ENCODE measurements around the gene FBXW4. TPM values are rescaled to one million over a fixed set of nuclear protein-coding genes. Genes with fewer than 3 reads are reported as not detected.

Gene FBXW4
- total RNA-seq, 1 donor from 2014 or later: 70.7 TPM

GRCh38 chr10:101578803-101579515, 116.0 kb downstream of the FBXW4 start:
- Mint-ChIP-seq H3K27ac (no peak overlapping the region), H3K4me1 (ENCODE audit: low read depth) (no peaks in the 10 kb centered on the region), H3K9me3 (ENCODE audit: low read depth) (no peaks in the 10 kb centered on the region), H3K4me3 (ENCODE audit: low read depth) (no peak overlapping the region), H3K36me3 (ENCODE audit: insufficient read depth) (peaks cover 3% of the 10 kb centered on the region), H3K27me3 (no peaks in the 10 kb centered on the region)
- DNase-seq (ENCODE audit: low spot score, unreplicated experiment): no peak
- TF ChIP-seq CTCF (IDR thresholded peaks at IDR 0.05; ENCODE audit: unreplicated experiment): no peak

- Mint-ChIP-seq H3K27ac (peak overlapping the region; percentile 3), H3K27me3 (no peaks in the 10 kb centered on the region), H3K4me3 (ENCODE audit: low read depth) (no peak overlapping the region), H3K4me1 (ENCODE audit: low read depth) (no peaks in the 10 kb centered on the region), H3K36me3 (ENCODE audit: insufficient read depth) (peaks cover 3% of the 10 kb centered on the region), H3K9me3 (ENCODE audit: low read depth) (no peaks in the 10 kb centered on the region)
- DNase-seq (ENCODE audit: low spot score, unreplicated experiment): no peak
- no peak for TF ChIP-seq CTCF (IDR thresholded peaks at IDR 0.05; ENCODE audit: unreplicated experiment)
Measured at GRCh38 chr10:101578192-101578591, 116.8 kb downstream of the FBXW4 start.

- Mint-ChIP-seq H3K36me3 (ENCODE audit: insufficient read depth) (peaks cover 3% of the 10 kb centered on the region), H3K4me1 (ENCODE audit: low read depth) (no peaks in the 10 kb centered on the region), H3K27ac (no peak overlapping the region), H3K4me3 (ENCODE audit: low read depth) (no peak overlapping the region), H3K27me3 (peaks cover 8% of the 10 kb centered on the region), H3K9me3 (ENCODE audit: low read depth) (peaks cover 3% of the 10 kb centered on the region)
- no peak for TF ChIP-seq CTCF (IDR thresholded peaks at IDR 0.05; ENCODE audit: unreplicated experiment)
- DNase-seq (ENCODE audit: low spot score, unreplicated experiment): no peak
Measured at GRCh38 chr10:101577121-101577871, 117.7 kb downstream of the FBXW4 start.

- Mint-ChIP-seq H3K27ac (no peak overlapping the region), H3K27me3 (peaks cover 17% of the 10 kb centered on the region), H3K36me3 (ENCODE audit: insufficient read depth) (peaks cover 3% of the 10 kb centered on the region), H3K4me1 (ENCODE audit: low read depth) (no peaks in the 10 kb centered on the region), H3K4me3 (ENCODE audit: low read depth) (no peak overlapping the region), H3K9me3 (ENCODE audit: low read depth) (peaks cover 3% of the 10 kb centered on the region)
- no peak for TF ChIP-seq CTCF (IDR thresholded peaks at IDR 0.05; ENCODE audit: unreplicated experiment)
- no peak for DNase-seq (ENCODE audit: low spot score, unreplicated experiment)
Measured at GRCh38 chr10:101576211-101576863, 118.6 kb downstream of the FBXW4 start.

- peaks cover 24% of the 10 kb centered on the region for H3K27me3 Mint-ChIP-seq
- no peak for TF ChIP-seq CTCF (IDR thresholded peaks at IDR 0.05; ENCODE audit: unreplicated experiment)
- no peaks in the 10 kb centered on the region for H3K4me1 Mint-ChIP-seq (ENCODE audit: low read depth)
- H3K36me3 Mint-ChIP-seq (ENCODE audit: insufficient read depth): peaks cover 3% of the 10 kb centered on the region
- no peak overlapping the region for H3K27ac Mint-ChIP-seq
- peaks cover 3% of the 10 kb centered on the region for H3K9me3 Mint-ChIP-seq (ENCODE audit: low read depth)
- no peak for DNase-seq (ENCODE audit: low spot score, unreplicated experiment)
- no peak overlapping the region for H3K4me3 Mint-ChIP-seq (ENCODE audit: low read depth)
Measured at GRCh38 chr10:101575580-101576210, 119.3 kb downstream of the FBXW4 start.

All from progenitor cell of endocrine pancreas (in vitro differentiated cells).